DMS53 treated with DMSO at 0.1 percent for 48 hours (cell line): ENCODE data around the gene GNAS.
"Not testable (repeated sequence)": the region's sequence is repeated elsewhere in the genome, so short reads cannot be mapped to it uniquely, and the experiment has no call there.

Experiments
- DNase-seq: peaks from one replicate; lab custom pipeline; 2025; ENCODE audit not compliant: unreplicated experiment; lab: John Stamatoyannopoulos, UW

Gene GNAS

DNA sequence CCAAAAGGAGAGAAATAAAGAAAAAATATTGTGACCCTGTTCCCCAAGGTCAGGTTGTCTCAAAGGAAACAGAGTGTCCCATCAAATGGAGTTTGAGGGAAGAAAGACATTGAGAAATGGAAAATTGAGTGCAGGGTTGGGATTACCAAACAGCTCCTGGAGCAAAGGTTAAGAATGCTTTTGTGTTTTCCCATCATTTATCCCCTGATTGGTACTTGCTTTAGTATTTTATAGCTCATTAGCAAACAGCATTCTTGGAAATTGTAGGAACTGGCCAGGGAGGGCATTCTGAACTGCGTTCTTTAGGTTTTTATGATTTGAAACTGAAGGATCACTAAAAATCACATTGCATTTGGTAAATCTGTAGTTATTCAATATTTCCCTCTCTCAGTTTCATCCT is 69.5 kb downstream of the GNAS start:
- no peak for DNase-seq

DNA sequence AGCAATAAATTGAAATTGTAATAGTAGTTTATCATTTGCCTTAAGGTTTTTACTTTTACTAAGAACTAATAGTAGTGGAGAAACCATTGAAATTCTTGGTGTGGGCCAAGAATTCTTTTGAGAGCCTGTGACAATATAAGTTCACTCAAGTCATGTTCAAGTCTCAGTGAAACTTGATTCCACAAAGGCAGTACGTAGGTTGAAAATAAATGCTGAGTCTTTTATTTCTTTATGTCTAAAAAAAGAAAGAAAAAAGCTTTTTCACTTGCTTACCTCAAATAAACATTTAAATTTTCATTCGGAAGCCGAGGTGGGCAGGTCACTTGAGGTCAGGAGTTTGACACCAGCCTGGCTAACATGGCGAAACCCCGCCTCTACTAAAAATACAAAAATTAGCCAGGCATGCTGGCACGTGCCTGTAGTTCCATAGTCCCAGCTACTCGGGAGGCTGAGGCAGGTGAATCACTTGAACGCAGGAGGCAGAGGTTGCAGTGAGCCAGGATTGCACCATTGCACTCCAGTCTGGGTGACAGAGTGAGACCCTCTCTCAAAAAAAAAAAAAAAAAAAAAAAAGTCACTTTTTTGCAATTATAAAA is 70.7 kb downstream of the GNAS start:
- DNase-seq = no peak

- DNase-seq = no peak
Measured at GRCh38 chr20:58926802-58927489, 74.4 kb downstream of the GNAS start.

DNA sequence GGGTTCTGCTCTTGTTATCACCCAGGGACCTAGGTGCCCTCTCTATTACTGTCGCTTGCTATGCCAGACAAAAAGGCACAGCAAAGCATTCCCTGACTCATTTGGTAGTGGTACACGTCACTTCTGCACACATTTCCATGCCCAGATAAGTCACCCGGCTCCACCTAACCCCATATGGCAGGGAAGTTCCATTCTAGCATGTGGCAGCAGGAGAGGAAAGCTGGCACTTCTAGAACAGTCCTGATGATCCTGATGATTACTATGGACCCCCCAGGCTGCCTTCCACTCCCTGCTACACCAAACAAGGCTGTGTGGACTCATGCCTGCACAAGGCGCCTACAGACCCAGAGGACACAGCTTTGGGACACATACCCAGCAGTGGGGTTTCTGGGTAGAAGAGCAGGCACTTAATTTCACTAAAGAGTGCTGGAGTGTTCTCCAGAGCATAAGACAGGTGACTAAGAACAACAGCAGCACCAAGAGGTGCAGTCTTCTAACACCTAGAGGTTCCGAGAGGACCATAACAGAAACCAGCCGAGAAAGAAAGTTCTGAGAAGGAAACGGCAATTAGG is 75.1 kb downstream of the GNAS start:
- no peak for DNase-seq

GRCh38 chr20:58930496-58930895 is 78.0 kb downstream of the GNAS start:
- no peak for DNase-seq

DNA sequence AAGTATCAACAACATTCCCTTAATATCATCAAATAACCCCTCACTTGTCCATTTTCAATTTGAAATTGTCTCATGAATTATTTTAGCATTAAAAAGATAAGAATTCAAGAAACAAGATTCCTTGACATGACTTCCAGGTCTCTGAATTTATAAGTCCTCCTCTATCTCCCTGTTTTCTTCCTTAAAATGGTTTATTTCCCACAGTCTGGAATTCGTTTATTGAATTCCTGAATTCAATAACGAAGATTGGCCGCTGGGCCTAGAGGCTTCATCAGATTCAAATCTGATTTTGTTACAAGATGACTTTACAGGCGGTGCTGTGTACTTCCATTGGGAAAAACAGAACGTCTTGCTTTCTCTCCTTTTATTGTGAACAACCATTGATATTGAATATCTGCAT is 79.7 kb downstream of the GNAS start:
- no peak for DNase-seq

GRCh38 chr20:58938078-58938477 is 85.6 kb downstream of the GNAS start:
- DNase-seq = no peak

DNA sequence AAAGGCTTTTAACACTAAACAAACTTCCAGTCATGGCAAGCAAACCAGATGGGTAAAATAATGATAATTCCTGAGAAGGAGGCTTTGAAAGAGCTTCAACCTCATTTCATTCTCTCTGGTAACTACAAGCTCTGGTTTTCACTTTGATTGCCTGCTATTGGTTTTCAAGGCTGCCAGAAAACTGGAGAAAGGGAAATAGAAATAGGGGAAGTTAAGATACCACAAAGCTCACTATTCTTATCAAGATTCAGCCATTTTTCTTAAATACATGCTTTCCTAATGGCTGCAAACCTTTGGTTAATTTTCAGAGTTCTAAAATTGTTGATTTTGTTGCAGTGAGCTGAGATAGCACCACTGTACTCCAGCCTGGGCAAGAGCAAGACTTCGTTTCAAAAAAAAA is 86.0 kb downstream of the GNAS start:
- DNase-seq = no peak

GRCh38 chr20:58941471-58941870 is 89.0 kb downstream of the GNAS start:
- no peak for DNase-seq

DNA sequence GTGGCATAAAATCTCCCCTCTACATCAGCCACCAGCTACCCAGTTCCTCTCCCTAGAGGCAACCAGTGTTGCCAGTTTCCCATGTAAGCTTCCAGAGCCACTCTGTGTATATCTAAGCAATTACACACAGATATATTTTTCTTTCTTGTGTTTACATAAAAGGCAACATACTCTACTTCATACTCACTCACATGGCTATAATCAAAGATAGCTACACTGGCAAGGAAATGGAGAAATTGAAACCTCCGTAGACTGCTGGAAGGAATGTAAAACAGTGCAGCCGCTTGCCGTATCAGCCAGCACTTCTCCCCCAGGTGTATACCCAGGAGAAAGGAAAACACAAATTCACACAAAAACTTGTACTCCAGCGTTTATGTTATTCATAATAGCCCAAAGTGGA is 90.0 kb downstream of the GNAS start:
- no peak for DNase-seq

DNA sequence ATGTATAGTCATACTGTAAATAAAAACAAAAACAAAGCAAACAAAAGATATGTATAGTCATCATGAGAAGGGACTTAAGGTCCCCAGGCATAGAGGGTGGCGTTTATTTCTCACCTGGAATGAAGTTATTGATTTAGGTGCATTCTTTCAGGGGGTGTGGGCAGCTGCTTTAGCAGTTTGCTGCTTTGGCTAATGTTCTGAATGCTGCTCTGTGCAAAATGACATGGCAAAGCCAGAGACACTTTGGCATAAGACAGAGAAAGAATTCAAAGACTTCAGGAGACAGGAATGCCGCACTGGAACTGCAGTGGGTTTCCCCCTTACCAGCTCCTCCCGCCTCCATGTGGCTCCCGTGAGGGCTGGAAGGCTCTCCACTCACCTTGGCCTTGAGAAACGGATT is 92.1 kb downstream of the GNAS start:
- no peak for DNase-seq

GRCh38 chr20:58945965-58946631 is 93.6 kb downstream of the GNAS start:
- no peak for DNase-seq

GRCh38 chr20:58947797-58948388 is 95.4 kb downstream of the GNAS start:
- not testable (repeated sequence) for DNase-seq

DNA sequence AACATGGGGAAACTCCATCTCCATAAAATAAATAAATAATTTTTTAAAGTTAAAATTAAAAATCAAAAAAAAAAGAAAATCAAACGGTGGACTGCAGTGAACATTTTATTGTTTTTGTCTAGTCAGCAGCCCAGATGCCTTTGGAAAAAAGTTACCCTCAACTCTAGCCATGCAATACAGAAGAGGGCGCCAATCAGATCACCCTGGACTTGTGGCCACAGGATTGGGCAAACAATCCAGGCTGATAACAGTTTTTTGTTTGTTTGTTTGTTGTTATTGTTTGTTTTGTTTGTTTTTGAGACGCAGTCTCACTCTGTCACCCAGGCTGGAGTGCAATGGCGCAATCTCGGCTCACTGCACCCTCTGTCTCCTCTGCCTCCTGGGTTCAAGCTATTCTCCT is 98.1 kb downstream of the GNAS start:
- DNase-seq = no peak

- no peak for DNase-seq
Measured at GRCh38 chr20:58953050-58953449, 100.5 kb downstream of the GNAS start.

DNA sequence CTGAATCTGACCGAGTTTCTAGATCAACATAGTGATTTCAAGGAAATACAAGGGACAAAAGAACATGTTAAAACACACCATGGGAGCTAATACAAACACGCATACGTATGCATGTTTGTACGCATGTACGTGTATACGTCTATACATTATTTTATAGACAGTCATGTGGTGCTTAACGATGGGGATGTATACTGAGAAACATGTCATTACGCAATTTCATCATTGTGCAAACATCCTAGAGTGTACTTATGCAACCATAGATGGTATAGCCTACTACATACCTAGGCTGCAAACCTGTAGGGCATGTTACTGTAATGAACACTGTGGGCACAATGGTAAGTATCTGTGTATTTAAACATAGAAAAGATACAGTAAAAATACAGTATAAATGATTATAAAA is 103.6 kb downstream of the GNAS start:
- no peak for DNase-seq

- no peak for DNase-seq
Measured at GRCh38 chr20:58959652-58960051, 107.1 kb downstream of the GNAS start.
